ENCODE measurements around the gene ARHGAP19.

DNA sequence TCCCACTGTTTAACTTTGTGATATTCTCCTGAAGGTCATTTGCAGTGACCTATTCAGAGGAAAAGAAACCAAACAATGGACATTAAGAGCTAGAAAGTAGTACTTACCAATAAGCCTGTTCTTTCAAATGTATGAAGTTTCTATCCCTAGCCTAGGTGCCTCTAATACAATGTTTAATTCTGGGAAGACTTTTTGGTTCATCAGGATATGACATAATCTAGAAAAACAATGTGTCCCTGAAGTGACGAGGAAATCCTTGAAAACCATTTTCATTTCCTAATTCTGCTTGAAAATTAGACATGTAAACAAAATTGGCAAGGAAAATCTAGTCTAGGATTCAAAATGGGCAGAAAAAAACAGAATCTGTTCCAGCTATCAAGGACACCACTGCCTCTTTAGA, 36.1 kb downstream of the ARHGAP19 start:
- no peak for TF ChIP-seq POLR2A (IDR thresholded peaks at IDR 0.05; ENCODE audit: low read depth)
- TF ChIP-seq CTCF (IDR thresholded peaks at IDR 0.05), result no peak

Measured in esophagus muscularis mucosa (tissue), 3 donors.